Nucleus accumbens (tissue), 56 donors: ENCODE data around the gene ZNF668.
"Not testable (repeated sequence)": the region's sequence is repeated elsewhere in the genome, so short reads cannot be mapped to it uniquely, and the experiment has no call there.

ENCODE experiments used
- DNase-seq, 56 donors: peaks; one replicate each; lab custom pipeline; 2025; lab: John Stamatoyannopoulos, UW

ZNF668 gene

GRCh38 chr16:31022544-31023251 lies 51.3 kb downstream of the ZNF668 start:
- no peak for DNase-seq

DNA sequence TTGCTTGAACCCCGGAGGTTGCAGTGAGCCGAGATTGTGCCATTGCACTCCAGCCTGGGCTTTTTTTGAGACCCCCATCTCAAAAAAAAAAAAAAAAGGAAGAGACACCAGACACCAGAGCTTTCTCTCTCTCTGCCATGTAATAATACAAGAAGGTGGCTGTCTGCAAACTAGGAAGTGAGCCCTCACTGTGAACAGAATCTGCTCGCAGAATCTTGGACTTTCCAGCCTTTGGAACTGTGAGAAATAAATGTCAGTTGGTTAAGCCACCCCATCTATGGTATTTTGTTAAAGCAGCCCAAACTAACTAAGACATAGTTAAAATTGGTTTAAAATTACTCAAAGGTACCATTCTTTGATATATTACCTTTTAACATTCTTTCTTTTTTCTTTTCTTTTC lies 53.5 kb downstream of the ZNF668 start:
- DNase-seq = no peak

GRCh38 chr16:31017756-31018155 lies 56.3 kb downstream of the ZNF668 start:
- DNase-seq = not testable (repeated sequence)

DNA sequence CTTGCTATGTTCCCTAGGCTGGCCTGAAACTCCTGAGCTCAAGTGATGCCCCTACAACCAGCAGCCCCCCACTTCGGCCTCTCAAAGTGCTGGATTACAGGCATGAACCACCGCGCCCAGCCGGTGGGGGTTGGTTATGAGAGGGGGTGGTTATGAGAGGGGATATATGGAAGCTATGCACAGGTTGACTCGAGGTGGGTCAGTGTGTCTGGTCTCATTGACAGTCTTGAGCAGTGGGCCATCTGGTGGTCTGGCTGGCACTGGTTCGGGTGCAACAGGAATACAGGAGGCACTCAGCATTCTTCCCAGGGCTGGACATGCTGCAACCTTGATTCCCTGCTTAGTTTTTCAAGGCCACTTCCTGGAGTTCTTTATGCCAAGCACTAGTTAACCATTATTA lies 58.0 kb downstream of the ZNF668 start:
- DNase-seq = no peak

- not testable (repeated sequence) for DNase-seq
Measured at GRCh38 chr16:31013292-31013691, 60.7 kb downstream of the ZNF668 start.

GRCh38 chr16:31011815-31012214 lies 62.2 kb downstream of the ZNF668 start:
- not testable (repeated sequence) for DNase-seq
